Astrocyte of the cerebellum (primary cell): ENCODE data around the gene RAB44.

ENCODE experiments used
- DNase-seq: peaks from one replicate; pipeline ENCODE4 v3.0.0-alpha.2; 2011; ENCODE audit warnings: low read depth
- H3K4me3 ChIP-seq: 2 replicates; pipeline ENCODE4 v1.5.1; 2011; ENCODE audit warnings: mild to moderate bottlenecking, low read depth, low read length, moderate library complexity
- in situ Hi-C: cut with HindIII; loops from 2 replicates; pipeline ENCODE4 v1.10.0; 2017; ENCODE audit warnings: low sequenced_read_pairs
- TF ChIP-seq, protein P1 (sequence below): IDR thresholded peaks from 2 replicates; pipeline ENCODE4 v1.5.1; 2012; ENCODE audit warnings: low read length, low read depth, moderate library complexity, mild to moderate bottlenecking; ENCODE audit errors: missing control alignments

RAB44 gene

DNA sequence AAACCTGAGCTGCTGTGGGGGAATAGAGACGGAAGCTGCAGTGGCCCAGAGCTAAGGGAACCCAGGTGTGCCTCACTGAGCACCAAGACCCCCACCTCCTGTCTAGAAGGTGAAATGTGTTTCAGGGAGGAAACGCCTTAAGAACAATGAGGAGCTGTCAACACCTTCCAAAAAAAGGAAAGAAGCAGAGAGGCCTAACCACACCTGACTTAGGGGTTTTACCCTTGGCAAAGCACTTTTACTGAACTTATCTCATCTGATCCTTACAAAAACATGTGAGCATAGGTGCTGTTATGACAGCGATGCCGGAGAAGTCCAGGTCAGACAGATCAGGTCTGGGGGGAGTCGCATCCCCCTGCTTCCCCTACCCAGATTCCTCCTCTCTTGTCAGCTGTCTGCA is 35.2 kb upstream of the RAB44 start:
- H3K4me3 ChIP-seq: no peak overlapping the region
- in situ Hi-C loops: no loop called here
- TF ChIP-seq, protein P1, sequence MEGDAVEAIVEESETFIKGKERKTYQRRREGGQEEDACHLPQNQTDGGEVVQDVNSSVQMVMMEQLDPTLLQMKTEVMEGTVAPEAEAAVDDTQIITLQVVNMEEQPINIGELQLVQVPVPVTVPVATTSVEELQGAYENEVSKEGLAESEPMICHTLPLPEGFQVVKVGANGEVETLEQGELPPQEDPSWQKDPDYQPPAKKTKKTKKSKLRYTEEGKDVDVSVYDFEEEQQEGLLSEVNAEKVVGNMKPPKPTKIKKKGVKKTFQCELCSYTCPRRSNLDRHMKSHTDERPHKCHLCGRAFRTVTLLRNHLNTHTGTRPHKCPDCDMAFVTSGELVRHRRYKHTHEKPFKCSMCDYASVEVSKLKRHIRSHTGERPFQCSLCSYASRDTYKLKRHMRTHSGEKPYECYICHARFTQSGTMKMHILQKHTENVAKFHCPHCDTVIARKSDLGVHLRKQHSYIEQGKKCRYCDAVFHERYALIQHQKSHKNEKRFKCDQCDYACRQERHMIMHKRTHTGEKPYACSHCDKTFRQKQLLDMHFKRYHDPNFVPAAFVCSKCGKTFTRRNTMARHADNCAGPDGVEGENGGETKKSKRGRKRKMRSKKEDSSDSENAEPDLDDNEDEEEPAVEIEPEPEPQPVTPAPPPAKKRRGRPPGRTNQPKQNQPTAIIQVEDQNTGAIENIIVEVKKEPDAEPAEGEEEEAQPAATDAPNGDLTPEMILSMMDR: no peak
- no peak for DNase-seq

DNA sequence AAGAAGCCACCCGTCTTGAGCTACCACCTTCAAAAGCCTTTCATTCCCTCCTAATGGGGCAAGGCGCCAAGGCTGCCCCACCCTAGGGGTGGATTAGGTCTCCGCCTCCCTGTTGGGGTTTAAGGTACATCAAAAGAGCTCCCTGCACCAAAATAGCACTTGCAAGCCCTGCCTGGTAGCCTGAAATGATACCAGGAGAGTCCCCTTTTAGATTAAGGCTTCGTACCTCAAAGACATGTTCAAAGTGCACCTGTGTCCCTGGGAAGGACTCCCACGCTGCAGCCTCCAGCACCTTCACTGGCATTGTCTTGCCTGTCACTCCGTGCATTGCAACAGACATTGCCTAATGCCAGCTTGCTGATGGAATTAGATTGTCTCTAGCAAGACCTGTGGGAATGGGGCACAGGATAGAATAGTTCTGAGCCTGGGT is 34.8 kb upstream of the RAB44 start:
- in situ Hi-C loops: no loop called here
- no peak for DNase-seq
- H3K4me3 ChIP-seq: no peak overlapping the region
- TF ChIP-seq, protein P1: no peak

DNA sequence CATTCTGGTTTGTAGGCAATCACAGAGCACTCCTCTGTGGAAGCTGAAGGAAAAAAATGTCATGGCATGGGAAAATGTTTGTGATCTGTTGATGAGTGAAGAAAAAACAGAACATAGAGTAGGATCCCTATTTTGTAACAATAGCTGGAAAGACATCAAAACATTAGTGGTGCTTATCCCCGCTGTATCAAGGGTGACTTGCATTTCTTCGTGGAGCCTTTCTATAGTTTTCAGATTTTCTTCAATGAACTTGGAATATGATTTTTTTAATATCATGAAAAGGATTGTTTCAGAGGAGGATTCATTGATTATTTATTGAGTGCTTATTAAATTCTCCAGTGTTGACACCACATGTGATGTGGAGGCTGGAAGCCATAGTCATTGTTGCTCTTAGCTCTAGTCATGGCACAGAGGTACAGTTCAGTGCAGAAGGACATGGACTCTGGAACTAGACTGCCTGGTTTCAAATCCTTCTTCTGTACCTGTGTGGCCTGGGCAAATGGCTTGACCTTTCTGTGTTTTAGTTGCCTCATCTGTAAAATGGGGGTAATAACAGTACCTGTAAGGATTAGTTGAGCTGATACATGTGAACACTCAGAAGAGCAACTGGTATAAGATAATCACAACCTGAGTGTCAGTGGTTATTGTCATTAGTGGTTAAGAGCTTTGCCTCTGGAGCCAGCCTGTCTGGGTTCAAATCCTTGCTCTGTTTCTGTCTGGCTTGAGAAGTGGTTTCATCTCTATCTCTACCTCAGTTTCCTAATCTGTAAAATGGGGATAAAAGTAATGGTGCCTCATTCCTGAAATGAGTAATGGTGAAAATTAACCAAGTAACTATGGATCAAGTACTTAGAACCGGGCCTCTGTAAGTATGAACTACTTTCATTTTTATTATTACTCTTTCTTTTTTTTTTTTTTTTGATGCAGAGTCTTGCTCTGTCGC is 33.9 kb upstream of the RAB44 start:
- TF ChIP-seq, protein P1: no peak
- H3K4me3 ChIP-seq: no peak overlapping the region
- in situ Hi-C loops: no loop called here
- DNase-seq: no peak

DNA sequence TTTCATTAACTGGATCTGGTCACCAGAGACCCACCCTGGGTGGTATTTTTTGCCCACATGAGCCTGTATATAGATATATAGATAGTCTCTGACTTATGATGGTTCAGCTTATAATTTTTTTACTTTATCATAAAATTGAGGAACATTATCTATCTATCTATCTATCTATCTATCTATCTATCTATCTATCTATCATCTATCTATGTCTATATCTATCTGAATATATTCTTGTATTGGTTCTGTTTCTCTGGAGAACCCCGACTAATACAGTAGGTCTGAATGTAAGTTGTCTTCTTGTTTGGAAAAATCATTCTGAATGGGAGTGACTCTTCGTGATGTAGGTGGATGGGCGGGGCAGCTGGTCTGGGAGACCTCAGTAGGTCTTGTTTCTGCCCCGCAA is 32.4 kb upstream of the RAB44 start:
- TF ChIP-seq, protein P1: no peak
- in situ Hi-C loops: no loop called here
- DNase-seq: no peak
- no peak overlapping the region for H3K4me3 ChIP-seq

DNA sequence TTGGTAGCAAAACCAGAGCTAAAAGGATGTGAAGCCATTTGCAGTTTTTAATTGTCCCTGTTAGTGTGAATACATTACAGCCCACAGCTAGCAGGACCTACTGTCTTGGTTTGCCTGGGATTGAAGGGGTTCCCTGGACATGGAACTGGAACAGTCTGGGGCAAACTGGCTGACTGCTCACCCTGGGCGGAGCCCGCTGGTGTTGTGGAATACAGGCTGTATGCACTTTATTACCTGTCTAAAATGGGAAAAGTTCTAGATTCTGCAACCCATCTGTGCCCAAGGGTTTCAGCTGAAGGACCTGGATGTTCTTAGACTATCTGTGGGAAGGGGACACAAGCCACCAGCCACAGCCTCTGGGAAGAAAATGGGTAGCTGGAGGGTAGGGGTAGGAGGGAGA is 31.3 kb upstream of the RAB44 start:
- DNase-seq: no peak
- in situ Hi-C loops: no loop called here
- TF ChIP-seq, protein P1: no peak
- no peak overlapping the region for H3K4me3 ChIP-seq

DNA sequence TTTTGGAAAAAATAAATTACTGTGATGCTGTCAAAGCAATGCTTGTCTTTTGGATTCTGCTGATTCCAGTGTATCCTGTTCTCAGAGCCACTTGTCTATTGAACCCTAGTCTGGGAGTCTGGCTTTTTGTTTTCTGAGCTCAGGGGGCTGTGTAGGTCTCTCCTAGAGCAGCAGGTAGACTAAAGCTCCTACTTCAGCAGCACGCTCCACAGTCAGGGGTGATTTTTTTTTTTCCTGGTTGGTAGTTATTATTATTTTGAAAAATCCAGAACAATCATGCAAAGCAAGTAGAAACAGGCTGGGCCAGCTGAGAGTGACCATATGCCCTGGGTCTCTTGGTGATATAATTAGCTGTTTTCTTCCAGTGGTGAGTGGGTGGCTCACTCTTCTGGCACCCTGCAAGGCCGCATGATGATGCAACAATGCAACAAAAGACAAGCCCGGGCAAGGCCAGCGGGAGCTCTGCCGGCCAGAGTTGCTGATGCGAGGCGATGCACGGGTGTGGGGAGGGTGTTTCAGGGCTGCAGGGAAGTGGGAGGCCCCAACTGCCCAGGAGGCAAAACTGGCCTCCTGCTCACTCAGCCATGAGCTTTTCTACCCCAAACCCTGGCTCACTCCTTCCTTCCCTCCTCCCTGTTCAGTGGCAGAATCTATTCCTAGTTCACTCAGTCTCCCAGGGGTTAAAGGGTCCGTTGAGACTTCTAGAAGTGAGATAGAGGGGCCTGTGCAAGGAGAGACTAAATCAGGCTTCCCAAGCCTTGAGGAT is 30.6 kb upstream of the RAB44 start:
- no peak overlapping the region for H3K4me3 ChIP-seq
- TF ChIP-seq, protein P1: no peak
- in situ Hi-C loops: no loop called here
- peak; percentile 80 for DNase-seq
